ENCODE data around the gene NTN1. TPM values are rescaled to one million over a fixed set of nuclear protein-coding genes. Genes with fewer than 3 reads are reported as not detected.

The NTN1 gene
- total and polyA plus RNA-seq, 2 donors from 2014 or later: 1.8 TPM

DNA sequence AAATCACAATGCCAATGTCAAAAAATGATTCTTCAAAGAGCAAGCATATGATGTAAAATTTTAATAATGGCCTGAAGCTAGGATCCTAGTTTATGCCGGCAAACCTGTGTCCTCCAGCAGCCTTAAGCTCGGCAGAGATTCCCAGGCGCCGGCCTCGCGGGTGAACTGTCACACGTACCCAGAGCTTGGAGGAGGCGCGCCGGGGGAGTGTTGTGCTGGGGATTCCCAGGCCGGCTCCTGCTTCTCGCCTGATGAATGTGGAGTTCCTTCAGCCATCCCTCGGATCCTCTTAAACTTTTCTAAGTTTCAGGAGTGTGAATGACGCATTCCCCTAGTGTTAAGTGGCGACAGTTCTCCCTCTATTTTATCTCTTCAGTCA, 19.1 kb upstream of the NTN1 start:
- TF ChIP-seq, protein P1, sequence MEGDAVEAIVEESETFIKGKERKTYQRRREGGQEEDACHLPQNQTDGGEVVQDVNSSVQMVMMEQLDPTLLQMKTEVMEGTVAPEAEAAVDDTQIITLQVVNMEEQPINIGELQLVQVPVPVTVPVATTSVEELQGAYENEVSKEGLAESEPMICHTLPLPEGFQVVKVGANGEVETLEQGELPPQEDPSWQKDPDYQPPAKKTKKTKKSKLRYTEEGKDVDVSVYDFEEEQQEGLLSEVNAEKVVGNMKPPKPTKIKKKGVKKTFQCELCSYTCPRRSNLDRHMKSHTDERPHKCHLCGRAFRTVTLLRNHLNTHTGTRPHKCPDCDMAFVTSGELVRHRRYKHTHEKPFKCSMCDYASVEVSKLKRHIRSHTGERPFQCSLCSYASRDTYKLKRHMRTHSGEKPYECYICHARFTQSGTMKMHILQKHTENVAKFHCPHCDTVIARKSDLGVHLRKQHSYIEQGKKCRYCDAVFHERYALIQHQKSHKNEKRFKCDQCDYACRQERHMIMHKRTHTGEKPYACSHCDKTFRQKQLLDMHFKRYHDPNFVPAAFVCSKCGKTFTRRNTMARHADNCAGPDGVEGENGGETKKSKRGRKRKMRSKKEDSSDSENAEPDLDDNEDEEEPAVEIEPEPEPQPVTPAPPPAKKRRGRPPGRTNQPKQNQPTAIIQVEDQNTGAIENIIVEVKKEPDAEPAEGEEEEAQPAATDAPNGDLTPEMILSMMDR (IDR thresholded peaks at IDR 0.05; ENCODE audit: borderline replicate concordance, extremely low read depth, insufficient read depth): no peak
- FAIRE-seq: no peak

GRCh38 chr17:9002606-9003354, 18.5 kb upstream of the NTN1 start:
- Histone ChIP-seq H3K9me3 (ENCODE audit: control insufficient read depth in 2 of 3, insufficient read depth in 1 of 3, low read length in 3 of 3) (peaks cover 0 to 2% (median 0%) of the 10 kb centered on the region in 3 donors), H3K27ac (ENCODE audit: low read depth in 2 of 2, low read length in 2 of 2) (no peak overlapping the region), H3K4me3 (ENCODE audit: low read length in 3 of 3) (no peak overlapping the region), H3K27me3 (ENCODE audit: control insufficient read depth, insufficient read depth, low read length) (peaks cover 27% of the 10 kb centered on the region), H3K4me1 (ENCODE audit: control insufficient read depth in 2 of 3, insufficient read depth in 2 of 3, low read depth in 1 of 3, low read length in 3 of 3) (peaks cover 0 to 4% (median 2%) of the 10 kb centered on the region in 3 donors), H3K9ac (ENCODE audit: low read length in 3 of 3) (no peak overlapping the region), H3K36me3 (ENCODE audit: control insufficient read depth in 2 of 3, insufficient read depth in 3 of 3, low read length in 3 of 3) (no peaks in the 10 kb centered on the region)
- FAIRE-seq (no peak), DNase-seq (peak in 3 of 5 donors; percentile 36 to 71 (median 58))
- intact Hi-C loops (cut with DNase I): no loop called here
- TF ChIP-seq, protein P1 (IDR thresholded peaks at IDR 0.05; ENCODE audit: borderline replicate concordance, extremely low read depth, insufficient read depth): no peak

More for the DNA sequence above, 19.1 kb upstream of the NTN1 start:
- no peak overlapping the region for H3K9ac ChIP-seq (ENCODE audit: low read length in 3 of 3)
- no peaks in the 10 kb centered on the region for H3K36me3 ChIP-seq (ENCODE audit: control insufficient read depth in 2 of 3, insufficient read depth in 3 of 3, low read length in 3 of 3)
- DNase-seq: peak in 2 of 5 donors; percentile 30 to 62
- H3K27ac ChIP-seq (ENCODE audit: low read depth in 2 of 2, low read length in 2 of 2): no peak overlapping the region
- no peak overlapping the region for H3K4me3 ChIP-seq (ENCODE audit: low read length in 3 of 3)
- peaks cover 27% of the 10 kb centered on the region for H3K27me3 ChIP-seq (ENCODE audit: control insufficient read depth, insufficient read depth, low read length)
- H3K4me1 ChIP-seq (ENCODE audit: control insufficient read depth in 2 of 3, insufficient read depth in 2 of 3, low read depth in 1 of 3, low read length in 3 of 3): peaks cover 0 to 4% (median 2%) of the 10 kb centered on the region in 3 donors
- H3K9me3 ChIP-seq (ENCODE audit: control insufficient read depth in 2 of 3, insufficient read depth in 1 of 3, low read length in 3 of 3): peaks cover 0 to 2% (median 0%) of the 10 kb centered on the region in 3 donors
- intact Hi-C loops (cut with DNase I): no loop called here

DNA sequence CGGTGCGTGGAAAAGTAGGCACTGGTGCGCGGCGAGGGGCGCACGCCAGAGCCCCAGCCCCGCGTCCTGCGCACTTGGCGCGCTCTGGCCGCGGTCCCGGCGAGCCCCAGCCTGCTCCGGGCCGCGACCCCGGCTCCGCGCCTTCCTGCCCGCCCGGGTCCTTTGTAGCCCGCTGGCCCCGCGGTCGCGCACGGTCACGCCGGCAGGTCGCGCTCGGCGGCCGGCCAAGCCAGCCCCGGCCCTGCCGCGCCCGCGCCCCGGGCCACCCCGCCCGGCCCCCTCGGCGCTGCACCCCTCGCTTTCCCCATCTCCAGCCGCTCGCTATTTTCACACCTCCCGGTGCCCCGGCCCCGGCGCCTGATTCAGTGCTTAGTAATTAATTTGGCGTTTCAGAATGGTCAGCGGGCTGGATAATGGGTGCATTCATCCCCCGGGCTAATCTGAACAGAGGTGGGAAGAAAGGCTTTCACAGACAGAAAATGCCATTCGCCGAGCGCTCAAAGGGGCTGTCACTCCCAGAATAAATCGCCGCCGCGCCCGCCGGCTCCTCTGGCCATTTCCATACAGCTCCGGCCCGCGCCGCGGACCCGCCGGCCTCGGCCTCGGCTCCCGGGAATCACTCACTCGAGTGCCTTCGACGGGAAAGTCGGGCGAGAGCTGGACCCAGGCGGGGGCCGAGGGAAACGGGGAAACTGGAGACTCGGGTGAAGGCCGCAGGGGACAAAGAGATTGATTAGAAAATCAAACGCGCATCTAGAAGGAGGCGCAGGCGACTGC, 17.8 kb upstream of the NTN1 start:
- Histone ChIP-seq H3K36me3 (ENCODE audit: control insufficient read depth in 2 of 3, insufficient read depth in 3 of 3, low read length in 3 of 3) (no peaks in the 10 kb centered on the region), H3K9me3 (ENCODE audit: control insufficient read depth in 2 of 3, insufficient read depth in 1 of 3, low read length in 3 of 3) (peaks cover 0 to 2% (median 0%) of the 10 kb centered on the region in 3 donors), H3K27ac (ENCODE audit: low read depth in 2 of 2, low read length in 2 of 2) (no peak overlapping the region), H3K4me1 (ENCODE audit: control insufficient read depth in 2 of 3, insufficient read depth in 2 of 3, low read depth in 1 of 3, low read length in 3 of 3) (peaks cover 0 to 4% (median 2%) of the 10 kb centered on the region in 3 donors), H3K27me3 (ENCODE audit: control insufficient read depth, insufficient read depth, low read length) (peaks cover 27% of the 10 kb centered on the region), H3K9ac (ENCODE audit: low read length in 3 of 3) (no peak overlapping the region), H3K4me3 (ENCODE audit: low read length in 3 of 3) (no peak overlapping the region)
- FAIRE-seq (no peak), DNase-seq (no peak)
- TF ChIP-seq, protein P1 (IDR thresholded peaks at IDR 0.05; ENCODE audit: borderline replicate concordance, extremely low read depth, insufficient read depth): no peak
- intact Hi-C loops (cut with DNase I): no loop called here
